Neural cell (in vitro differentiated cells): ENCODE measurements around the gene METTL8. TPM values are rescaled to one million over a fixed set of nuclear protein-coding genes. Genes with fewer than 3 reads are reported as not detected.

Experiments used
- H2AFZ ChIP-seq: fragments of 200-600, 300-800 bp; sonication (generic), shearing (Covaris generic); 2 replicates; pipeline ENCODE4 v1.6.0; 2014; ENCODE audit warnings: low read depth, mild to moderate bottlenecking, antibody characterized with exemption, low read length, moderate library complexity
- H3F3A ChIP-seq: fragments of 200-600 bp; shearing (Covaris generic); 2 replicates; pipeline ENCODE4 v1.6.1; 2016; ENCODE audit warnings: mild to moderate bottlenecking, moderate library complexity, mixed read lengths, antibody characterized with exemption, low read length; ENCODE audit not compliant: insufficient read depth, poor library complexity, severe bottlenecking
- H3K27ac ChIP-seq: fragments of 200-600, 300-800 bp; sonication (generic), shearing (Covaris generic); 2 replicates; pipeline ENCODE4 v1.5.1; 2014; ENCODE audit warnings: mild to moderate bottlenecking, low read length, moderate library complexity
- H3K27me3 ChIP-seq: fragments of 300-800, 200-600 bp; sonication (generic), shearing (Covaris generic); 2 replicates; pipeline ENCODE4 v1.6.0; 2014; ENCODE audit warnings: mild to moderate bottlenecking, low read depth, low read length, moderate library complexity; ENCODE audit not compliant: insufficient read depth
- H3K36me3 ChIP-seq: fragments of 300-800, 200-600 bp; sonication (generic), shearing (Covaris generic); 2 replicates; pipeline ENCODE4 v1.5.1; 2014; ENCODE audit warnings: mild to moderate bottlenecking, antibody characterized with exemption, low read length, moderate library complexity; ENCODE audit not compliant: insufficient read depth
- H3K4me2 ChIP-seq: fragments of 300-800, 200-600 bp; sonication (generic), shearing (Covaris generic); 2 replicates; pipeline ENCODE4 v1.6.0; 2014; ENCODE audit warnings: mild to moderate bottlenecking, low read length
- H3K4me3 ChIP-seq: fragments of 300-800, 200-600 bp; sonication (generic), shearing (Covaris generic); 2 replicates; pipeline ENCODE4 v1.5.1; 2014; ENCODE audit warnings: mild to moderate bottlenecking, low read length, moderate library complexity
- H3K79me2 ChIP-seq: fragments of 200-600 bp; shearing (Covaris generic); replicated peaks from 2 replicates; pipeline ENCODE4 v1.6.0; 2014; ENCODE audit warnings: mild to moderate bottlenecking, low read length, moderate library complexity; ENCODE audit not compliant: insufficient read depth
- H3K9ac ChIP-seq: fragments of 300-800, 200-600 bp; sonication (generic), shearing (Covaris generic); 2 replicates; pipeline ENCODE4 v1.6.1; 2016; ENCODE audit warnings: mild to moderate bottlenecking, low read length, mixed read lengths
- H3K9me2 ChIP-seq: fragments of 200-600 bp; shearing (Covaris generic); 2 replicates; pipeline ENCODE4 v1.6.1; 2016; ENCODE audit warnings: mild to moderate bottlenecking, low read length, mixed read lengths; ENCODE audit not compliant: insufficient read depth
- H3K9me3 ChIP-seq: fragments of 200-600, 300-800 bp; sonication (generic), shearing (Covaris generic); 2 replicates; pipeline ENCODE4 v1.6.1; 2016; ENCODE audit warnings: mild to moderate bottlenecking, mixed run types, low read length, moderate library complexity, mixed read lengths
- H4K20me1 ChIP-seq: fragments of 200-600 bp; shearing (Covaris generic); 2 replicates; pipeline ENCODE4 v1.6.1; 2016; ENCODE audit warnings: mild to moderate bottlenecking, mixed run types; ENCODE audit not compliant: insufficient read depth
- CTCF ChIP-seq: fragments of 450-650 bp; IDR thresholded peaks from 2 replicates; pipeline ENCODE4 v1.5.1; 2014; ENCODE audit warnings: antibody characterized with exemption, mild to moderate bottlenecking, moderate library complexity; ENCODE audit not compliant: poor library complexity, severe bottlenecking
- EP300 ChIP-seq: fragments of 450-650 bp; conservative IDR thresholded peaks from 2 replicates; pipeline ENCODE4 v1.6.1; 2014; ENCODE audit warnings: antibody characterized with exemption, mild to moderate bottlenecking, moderate library complexity; ENCODE audit not compliant: poor library complexity, severe bottlenecking
- EZH2 ChIP-seq: fragments of 200-600, 300-800 bp; shearing (Covaris generic), sonication (generic); IDR thresholded peaks from 2 replicates; pipeline ENCODE4 v1.6.1; 2014; ENCODE audit warnings: antibody characterized with exemption, low read length, borderline replicate concordance, mild to moderate bottlenecking; ENCODE audit not compliant: insufficient read depth, poor library complexity, severe bottlenecking
- MXI1 ChIP-seq: fragments of 450-650 bp; conservative IDR thresholded peaks from 2 replicates; pipeline ENCODE4 v1.6.1; 2014; ENCODE audit warnings: antibody characterized with exemption, mild to moderate bottlenecking; ENCODE audit not compliant: poor library complexity, severe bottlenecking
- POLR2AphosphoS5 ChIP-seq: IDR thresholded peaks from 2 replicates; pipeline ENCODE4 v1.6.1; 2012
- RAD21 ChIP-seq: fragments of 450-650 bp; conservative IDR thresholded peaks from 2 replicates; pipeline ENCODE4 v1.6.1; 2014; ENCODE audit warnings: antibody characterized with exemption, mild to moderate bottlenecking, moderate library complexity
- REST ChIP-seq: IDR thresholded peaks from 2 replicates; pipeline ENCODE4 v1.6.1; 2012; ENCODE audit warnings: borderline replicate concordance
- SMC3 ChIP-seq: fragments of 450-650 bp; conservative IDR thresholded peaks from 2 replicates; pipeline ENCODE4 v1.6.1; 2014; ENCODE audit warnings: antibody characterized with exemption, mild to moderate bottlenecking, moderate library complexity; ENCODE audit not compliant: poor library complexity
- TAF1 ChIP-seq: IDR thresholded peaks from 2 replicates; pipeline ENCODE4 v1.6.1; 2012; ENCODE audit warnings: low read depth
- polyA plus RNA-seq: library from polyadenylated mRNA; depleted of rRNA; stranded (reverse); fragments of >200 nt; gene quantifications from 2 replicates; pipeline ENCODE4 v1.2.3, GENCODE V29; 2014

Gene METTL8
- polyA plus RNA-seq, 1 donor from 2014 or later = 13.7 TPM

GRCh38 chr2:171287611-171288010 lies 146.2 kb downstream of the METTL8 start:
- H3K4me2 ChIP-seq = no peak overlapping the region
- no peaks in the 10 kb centered on the region for H3K9me2 ChIP-seq
- no peak overlapping the region for H3K4me3 ChIP-seq
- no peaks in the 10 kb centered on the region for H3F3A ChIP-seq
- H3K27me3 ChIP-seq = no peaks in the 10 kb centered on the region
- H3K27ac ChIP-seq = no peak overlapping the region
- TF ChIP-seq MXI1 (no peak), EZH2 (no peak), POLR2AphosphoS5 (no peak), EP300 (no peak), CTCF (no peak), RAD21 (no peak), SMC3 (no peak), TAF1 (no peak), REST (no peak)
- no peaks in the 10 kb centered on the region for H3K36me3 ChIP-seq
- no peak overlapping the region for H3K9ac ChIP-seq
- H3K79me2 ChIP-seq = no peaks in the 10 kb centered on the region
- H4K20me1 ChIP-seq = no peaks in the 10 kb centered on the region
- H3K9me3 ChIP-seq = no peaks in the 10 kb centered on the region
- H2AFZ ChIP-seq = no peak overlapping the region

GRCh38 chr2:171287036-171287571 lies 146.7 kb downstream of the METTL8 start:
- TF ChIP-seq SMC3 (no peak), CTCF (no peak), REST (no peak), POLR2AphosphoS5 (no peak), TAF1 (no peak), EZH2 (no peak), RAD21 (no peak), MXI1 (no peak), EP300 (no peak)
- H3K4me3 ChIP-seq = no peak overlapping the region
- H3F3A ChIP-seq = no peaks in the 10 kb centered on the region
- no peak overlapping the region for H3K9ac ChIP-seq
- H3K4me2 ChIP-seq = no peak overlapping the region
- no peak overlapping the region for H3K27ac ChIP-seq
- H3K9me3 ChIP-seq = no peaks in the 10 kb centered on the region
- no peaks in the 10 kb centered on the region for H4K20me1 ChIP-seq
- H3K27me3 ChIP-seq = no peaks in the 10 kb centered on the region
- no peaks in the 10 kb centered on the region for H3K9me2 ChIP-seq
- H3K79me2 ChIP-seq = no peaks in the 10 kb centered on the region
- no peaks in the 10 kb centered on the region for H3K36me3 ChIP-seq
- no peak overlapping the region for H2AFZ ChIP-seq
